ENCODE results near the gene PRM2.
"Not testable (repeated sequence)": the region's sequence is repeated elsewhere in the genome, so short reads cannot be mapped to it uniquely, and the experiment has no call there.

PRM2 gene

DNA sequence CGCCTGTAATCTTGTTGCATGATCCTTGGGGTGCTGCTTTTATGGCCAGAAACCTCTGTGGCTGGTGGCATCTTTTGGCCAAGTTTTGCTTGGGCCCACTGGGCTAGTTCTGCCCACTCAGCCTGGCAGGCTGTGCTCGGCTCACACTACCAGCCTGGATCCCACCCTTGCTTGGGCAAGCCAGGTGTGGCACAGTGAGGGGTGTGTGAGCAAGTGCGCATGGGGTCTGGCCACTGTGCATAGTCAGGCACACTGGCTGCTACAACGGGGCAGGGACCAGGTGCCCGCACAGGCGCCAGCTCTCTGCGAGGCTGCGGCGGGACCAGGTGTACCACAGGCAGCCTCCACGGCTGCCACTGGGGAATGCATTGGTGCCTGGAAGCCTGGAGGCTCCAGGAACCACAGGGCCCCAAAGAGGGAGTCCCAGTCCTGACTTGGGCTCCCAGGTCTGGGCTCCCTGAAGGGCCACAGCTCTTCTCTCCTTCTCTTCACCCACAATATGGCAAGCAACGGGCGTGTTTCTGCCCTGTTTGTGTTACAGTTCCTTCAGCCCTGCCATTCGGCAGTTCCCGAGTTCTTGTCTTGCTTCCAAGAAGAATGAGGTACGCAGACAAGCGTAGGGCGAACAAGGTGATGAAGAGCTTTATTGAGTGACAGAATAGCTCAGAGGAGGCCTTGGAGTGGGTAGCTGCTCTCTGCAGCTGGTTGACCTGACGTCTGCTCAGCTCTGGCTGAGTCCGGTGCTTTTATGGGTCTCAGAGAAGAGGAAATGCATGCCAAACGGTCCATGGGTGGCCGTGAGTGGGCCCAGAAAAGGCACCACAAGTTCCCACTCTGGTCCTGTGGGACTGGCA is 31.6 kb upstream of the PRM2 start:
- DNase-seq (ENCODE audit: low read depth, low spot score), result no peak

DNA sequence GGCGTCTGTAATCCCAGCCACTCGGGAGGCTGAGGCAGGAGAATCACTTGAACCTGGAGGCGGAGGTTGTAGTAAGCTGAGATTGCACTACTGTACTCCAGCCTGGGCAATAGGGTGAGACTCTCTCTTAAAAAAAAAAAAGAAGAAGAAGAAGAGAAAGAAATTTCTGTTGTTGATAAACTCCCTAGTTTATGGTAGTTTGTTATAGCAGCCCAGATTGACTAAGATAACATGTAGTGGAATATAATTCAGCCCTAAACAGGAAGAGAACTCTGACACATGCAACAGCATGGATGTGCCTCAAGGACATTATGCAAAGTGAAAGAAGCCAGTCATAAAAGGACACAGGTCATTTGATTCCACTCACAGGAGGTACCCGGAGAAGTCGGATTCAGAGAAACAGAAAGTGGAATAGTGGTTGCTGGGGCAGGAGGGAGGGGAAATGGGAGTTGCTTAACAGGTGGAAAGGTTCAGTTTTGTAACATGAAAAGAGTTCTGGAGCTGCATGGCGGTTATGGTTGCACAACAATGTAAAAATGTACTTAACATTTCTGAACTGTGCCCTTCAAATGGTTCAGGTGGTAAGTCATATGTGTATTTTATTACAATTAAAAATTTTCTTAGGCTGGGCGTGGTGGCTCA is 30.8 kb upstream of the PRM2 start:
- no peak for DNase-seq (ENCODE audit: low read depth, low spot score)

DNA sequence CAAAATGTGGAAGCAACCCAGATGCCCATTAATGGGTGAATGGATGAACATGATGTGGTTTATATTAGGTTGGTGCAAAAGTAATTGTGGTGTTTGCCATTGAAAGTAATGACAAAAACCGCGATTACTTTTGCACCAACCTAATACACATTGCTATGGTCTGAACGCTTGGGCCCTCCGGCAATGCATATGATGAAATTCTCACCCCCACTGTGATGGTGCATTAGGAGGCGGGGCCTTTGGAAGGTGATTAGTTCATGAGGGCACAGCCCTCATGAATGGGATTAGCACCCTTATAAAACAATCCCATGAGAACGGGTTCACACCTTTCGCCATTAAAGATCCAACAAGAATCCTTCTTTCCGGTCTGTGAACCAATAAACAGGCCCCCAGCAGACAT is 30.1 kb upstream of the PRM2 start:
- DNase-seq (ENCODE audit: low read depth, low spot score), result no peak

DNA sequence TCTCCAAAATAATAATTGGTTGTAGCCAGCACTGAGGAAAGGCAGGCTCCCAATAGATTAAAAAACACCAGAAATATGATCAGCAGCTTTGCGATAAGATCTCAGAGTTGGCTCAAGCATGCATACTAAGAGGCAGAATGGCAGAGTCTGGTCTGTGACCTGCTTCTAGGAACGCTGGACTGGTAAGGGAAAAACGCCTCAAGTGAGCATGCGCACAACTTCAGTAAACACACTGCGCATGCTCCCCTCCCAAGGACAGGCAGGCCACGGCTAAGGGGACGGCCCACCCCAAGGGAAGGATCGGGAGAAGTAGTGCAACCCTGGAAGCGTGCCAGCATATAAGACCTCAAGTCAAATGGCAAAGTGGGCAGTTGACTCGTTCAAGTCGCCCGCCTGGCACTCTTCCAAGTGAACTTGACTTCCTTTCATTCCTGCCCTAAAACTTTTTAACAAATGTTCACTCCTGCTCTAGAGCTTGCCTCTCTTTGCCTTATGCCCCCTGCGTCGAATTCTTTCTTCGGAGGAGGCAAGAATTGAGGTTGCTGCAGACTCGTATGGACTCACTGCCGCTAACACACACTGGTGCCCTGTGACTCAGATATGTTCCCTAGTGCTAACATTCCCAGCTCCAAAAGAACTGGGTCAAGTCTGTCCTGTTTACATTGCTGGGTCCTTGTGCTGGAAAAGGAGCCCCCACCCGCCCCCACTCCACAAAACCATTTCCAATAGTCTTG is 27.3 kb upstream of the PRM2 start:
- no peak for DNase-seq (ENCODE audit: low read depth, low spot score)

DNA sequence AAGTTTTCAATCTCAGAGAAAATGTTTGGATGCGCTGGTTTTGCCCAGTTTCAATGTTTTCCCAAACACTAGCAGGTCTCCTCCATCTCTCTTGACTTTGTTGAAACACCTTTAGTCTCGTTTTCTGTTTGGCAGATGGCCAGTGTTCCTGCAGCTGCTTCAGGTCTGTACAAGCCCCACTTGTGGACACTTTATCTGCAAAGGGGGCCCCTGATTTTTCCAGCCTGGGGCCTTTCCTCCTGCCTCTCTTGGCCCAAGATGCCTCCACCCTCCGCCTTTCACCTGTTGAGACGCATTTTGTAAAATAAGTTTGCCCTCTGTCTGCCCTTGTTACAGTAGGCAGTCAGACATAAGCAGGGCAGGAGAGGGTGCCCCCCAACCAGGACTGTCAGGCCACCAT is 26.7 kb upstream of the PRM2 start:
- no peak for DNase-seq (ENCODE audit: low read depth, low spot score)

DNA sequence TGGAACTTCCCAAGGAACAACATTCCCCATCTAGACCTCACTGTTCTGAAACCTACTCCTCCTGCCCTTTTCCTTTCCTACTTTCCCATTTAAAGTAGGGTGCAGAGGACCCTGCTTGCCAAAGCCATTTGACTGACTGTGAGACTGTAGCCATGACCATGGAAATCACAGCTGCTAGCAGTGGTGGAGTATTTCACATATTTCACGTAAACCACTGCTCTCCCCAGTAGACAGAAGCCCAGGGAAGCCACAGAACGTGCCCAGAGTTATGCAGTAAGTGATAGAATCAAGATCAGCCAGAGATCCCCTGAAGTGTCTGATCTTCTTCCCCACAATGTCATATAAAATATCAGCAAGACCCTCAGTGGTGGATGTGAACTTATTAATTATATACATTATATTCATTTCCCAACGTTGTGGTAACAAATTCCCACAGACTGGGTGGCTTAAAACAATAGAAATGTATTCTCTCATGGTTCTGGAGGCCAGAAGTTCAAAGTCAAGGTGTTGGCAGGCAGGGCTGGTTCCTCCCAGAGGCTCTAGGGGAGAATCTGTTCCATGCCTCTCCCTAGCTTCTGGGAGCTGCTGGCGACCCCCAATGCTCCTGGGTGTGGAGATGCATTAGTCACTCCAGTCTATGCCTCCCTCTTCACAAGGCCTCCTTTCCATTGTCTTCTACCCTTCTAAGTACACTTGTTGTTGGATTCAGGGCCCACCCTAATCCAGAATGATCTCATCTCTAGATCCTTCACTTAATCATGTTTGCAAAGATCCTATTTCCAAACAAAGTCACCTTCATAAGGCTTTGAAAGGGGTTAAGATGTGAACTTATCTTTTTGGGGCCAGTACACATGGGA is 25.6 kb upstream of the PRM2 start:
- DNase-seq (ENCODE audit: low read depth, low spot score), result no peak

DNA sequence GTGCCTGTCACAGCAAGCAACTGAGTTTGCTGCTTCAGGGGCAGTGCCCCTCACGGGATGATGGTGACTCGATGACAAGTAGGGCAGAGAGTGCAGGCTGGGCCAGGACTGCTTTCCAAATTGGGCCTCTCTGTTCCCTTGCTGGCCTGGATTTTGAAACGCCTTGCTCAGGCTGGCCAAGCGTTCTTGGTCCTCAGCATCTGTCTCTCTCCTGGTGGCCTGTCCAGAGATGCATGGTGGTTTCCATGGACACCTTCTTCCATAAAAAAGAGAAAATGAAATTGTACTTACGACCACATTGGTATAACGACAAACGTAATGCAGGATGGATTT is 24.2 kb upstream of the PRM2 start:
- no peak for DNase-seq (ENCODE audit: low read depth, low spot score)

DNA sequence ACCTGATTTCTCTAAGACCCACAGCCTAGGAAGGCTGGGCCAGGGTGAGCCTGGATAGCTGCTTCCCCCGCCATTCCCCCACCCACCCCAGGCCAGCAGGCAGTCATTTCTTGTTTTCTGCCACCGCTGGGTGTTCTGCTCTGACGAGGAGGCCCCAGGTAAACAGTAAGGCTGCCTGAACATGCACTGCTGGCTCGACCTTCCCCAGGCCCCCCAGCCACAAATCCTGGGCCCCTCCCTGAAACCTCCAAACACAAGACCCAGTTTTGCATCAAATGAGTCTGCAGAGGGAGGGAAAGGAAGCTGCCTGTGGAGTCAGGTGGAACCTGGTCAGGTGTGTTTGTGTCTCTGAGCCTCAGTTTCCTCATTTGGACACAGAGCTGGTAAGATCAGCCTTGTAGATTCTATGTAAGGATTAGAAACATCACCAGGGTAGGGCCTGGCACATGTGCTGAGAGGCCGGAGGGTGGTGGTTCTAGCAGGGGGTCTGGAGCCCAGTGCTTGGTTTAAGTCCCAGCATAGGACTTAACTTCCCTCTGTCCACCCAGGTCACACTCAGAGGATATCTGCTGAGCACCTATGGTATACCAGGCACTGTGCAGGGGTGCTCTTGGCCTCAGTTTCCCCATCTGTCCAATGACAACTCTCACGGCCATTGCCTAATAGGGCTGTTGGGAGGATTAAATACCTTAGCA is 23.7 kb upstream of the PRM2 start:
- no peak for DNase-seq (ENCODE audit: low read depth, low spot score)

DNA sequence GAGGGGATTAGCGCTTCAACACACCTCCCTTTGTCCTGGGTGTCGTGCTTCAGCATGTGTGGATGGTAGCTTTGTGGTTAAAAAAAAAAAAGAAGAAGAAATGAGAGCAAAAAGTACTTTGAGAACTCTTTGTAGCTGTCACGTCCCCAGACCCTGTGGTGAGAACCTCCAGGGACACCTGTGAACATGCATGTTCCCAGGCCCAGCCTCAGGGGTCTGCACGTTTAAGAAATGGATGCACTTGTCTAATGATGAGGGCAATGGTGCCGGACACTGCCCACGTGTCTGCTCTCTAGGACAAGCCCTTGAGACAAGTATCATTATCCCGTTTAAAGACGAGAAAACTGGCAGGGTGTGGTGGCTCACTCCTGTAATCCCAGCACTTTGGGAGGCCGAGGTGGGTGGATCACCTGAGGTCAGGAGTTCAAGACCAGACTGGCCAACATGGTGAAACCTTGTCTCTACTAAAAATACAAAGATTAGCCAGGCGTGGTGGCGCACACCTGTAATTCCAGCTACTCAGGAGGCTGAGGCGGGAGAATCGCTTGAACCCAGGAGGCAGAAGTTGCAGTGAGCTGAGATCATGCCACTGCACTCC is 22.8 kb upstream of the PRM2 start:
- not testable (repeated sequence) for DNase-seq (ENCODE audit: low read depth, low spot score)

DNA sequence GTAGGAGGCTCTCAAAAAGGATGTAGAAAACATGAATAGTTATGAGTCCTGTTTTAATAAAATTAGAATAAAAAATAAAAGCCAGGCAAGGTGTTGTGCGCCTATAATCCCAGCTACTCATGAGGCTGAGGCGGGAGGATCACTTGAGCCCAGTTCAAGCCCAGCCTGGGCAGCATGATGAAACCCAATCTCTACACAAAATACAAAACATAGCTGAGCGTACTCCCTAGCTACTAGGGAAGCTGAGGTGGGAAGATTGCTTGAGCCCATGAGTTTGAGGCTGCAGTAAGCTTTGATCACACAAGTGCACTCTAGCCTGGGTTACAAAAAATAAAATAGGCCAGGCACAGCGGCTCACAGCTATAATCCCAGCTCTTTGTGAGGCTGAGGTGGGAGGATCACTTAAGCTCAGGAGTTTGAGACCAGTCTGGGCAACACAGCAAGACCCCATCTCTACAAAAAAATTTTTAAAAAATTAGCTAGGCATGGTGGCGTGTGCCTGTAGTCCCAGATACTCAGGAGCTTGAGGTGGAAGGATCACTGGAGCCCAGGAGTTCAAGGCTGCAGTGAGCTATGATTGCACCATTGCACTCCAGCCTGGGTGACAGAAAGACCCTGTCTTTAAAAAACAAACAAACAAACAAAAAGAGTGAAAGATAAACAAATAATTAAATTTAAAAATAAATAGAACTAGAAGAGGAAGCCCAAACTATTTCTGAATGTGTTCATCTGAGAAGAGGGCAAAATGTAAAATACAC is 22.0 kb upstream of the PRM2 start:
- no peak for DNase-seq (ENCODE audit: low read depth, low spot score)

DNA sequence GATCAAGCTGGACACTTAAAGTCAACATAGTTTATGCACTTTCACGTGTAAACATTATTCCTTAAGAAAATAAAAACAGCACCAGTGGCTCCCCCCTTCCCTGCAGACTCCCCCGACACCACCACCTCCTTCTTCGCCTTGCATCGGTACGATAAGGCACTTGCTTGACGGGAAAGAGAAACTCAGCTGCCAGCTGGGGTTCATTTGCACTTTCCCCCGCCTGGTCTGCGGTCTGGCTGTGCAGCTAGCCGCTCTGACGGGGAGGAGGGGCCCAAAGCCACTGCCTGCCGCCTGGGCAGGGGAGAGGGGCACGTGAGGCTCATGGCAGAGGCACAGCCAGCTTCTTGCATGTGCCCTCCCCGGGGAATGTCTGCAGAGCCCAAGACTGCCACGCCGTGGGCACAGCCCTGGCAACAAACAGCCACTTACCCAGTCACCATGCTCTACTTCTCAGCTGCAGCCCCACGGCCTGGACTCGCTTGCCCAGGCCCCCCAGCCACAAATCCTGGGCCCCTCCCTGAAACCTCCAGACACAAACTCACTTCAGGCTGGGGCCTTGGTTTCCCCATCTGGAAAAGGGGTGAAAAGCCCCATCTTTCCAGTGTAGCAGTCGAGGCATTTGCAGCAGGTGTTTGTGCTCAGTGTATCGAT is 21.3 kb upstream of the PRM2 start:
- DNase-seq (ENCODE audit: low read depth, low spot score), result peak; percentile 24

DNA sequence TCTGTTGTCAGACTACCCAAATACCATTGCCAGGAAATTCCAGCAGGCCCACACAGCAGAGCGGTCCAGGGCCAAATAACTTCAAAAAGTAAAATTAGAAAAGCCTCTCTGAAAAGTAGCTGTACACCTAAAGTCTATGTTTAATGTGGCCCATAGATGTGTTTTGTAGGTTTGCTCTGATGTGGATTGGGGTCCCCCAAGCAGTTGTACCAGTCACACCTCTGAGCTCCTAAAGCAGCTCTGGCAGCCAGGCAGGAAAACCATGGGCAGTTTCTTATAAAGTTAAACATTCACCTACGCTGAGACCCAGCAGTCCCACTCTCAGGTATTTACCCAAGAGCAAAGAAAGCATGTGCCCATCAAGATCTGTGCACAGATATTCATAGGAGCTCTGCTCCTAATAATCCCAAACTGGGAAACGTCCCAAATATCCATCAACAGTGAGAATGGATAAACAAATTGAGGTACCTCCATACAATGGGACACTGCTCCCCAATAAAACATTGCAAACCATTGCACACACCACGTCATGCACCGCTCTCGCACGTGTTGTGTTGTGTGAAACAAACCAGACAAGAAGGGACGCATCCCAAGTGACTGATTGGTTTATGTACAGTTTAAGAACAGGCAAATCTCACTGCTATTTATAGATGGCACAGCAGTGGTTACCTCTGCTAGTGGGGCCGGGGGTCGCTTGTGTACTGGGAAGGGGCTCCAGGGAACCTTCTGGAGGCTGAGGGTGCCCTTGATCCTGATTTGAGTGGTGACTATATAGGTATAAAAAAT is 20.6 kb upstream of the PRM2 start:
- DNase-seq (ENCODE audit: low read depth, low spot score), result no peak

DNA sequence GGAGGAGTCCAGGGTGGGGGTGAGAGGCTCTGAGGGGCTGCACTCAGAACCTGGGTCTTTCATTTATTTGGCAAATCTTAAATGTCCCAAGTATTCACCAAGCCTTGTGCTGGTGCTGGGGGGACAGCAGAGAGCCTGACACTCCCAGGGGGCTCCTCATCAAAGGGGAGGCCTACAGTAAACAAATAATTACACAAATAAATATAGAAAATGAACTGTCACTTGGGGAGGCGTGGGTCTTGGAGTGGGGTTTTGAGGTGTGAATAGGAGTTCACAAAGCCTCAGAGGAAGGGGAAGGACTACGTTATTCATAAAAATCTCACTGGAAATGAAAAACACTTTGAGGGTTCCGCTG is 20.0 kb upstream of the PRM2 start:
- no peak for DNase-seq (ENCODE audit: low read depth, low spot score)

DNA sequence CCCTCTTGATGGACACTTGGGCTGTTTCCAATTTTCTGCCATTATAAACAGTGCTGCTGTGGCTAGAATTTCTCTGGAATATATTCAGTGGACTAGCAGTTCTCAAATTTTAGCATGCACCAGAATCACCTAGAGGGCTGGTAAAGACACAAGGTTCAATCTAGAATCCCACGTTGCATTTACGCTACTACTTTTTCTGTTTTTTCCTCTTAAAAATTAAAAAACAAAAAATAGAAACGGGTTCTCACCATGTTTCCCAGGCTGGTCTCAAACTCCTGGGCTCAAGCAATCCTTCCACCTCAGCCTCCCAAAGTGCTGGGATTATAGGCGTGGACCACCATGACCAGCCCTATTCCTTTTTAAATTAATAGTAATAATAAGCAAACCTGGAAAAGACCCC is 19.4 kb upstream of the PRM2 start:
- no peak for DNase-seq (ENCODE audit: low read depth, low spot score)

DNA sequence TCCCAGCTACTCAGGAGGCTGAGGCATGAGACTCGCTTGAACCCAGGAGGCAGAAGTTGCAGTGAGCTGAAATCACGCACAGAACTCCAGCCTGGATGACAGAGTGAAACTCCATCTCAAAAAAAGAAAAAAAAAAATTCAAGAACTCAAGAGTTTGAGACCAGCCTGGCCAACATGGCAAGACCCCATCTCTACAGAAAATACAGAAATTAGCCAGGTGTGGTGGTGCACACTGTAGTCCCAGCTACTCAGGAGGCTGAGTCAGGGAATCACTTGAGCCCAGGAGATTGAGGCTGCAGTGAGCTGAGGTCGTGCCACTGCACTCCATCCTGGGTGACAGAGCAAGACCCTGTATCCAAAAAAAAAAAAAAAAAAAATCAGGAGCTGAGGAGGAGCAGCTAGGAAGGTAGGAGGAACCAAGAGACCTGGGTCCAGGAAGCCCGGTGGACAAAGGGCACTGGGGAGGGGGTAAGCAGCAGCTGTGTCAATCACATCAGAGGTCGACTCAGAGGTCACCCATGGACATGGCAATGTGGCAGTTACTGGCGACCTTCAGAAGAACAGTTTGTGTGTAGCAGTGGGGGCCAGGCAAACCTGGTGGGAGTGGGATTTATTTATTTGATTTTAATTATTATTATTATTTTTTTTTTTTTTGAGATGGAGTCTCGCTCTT is 15.9 kb upstream of the PRM2 start:
- no peak for DNase-seq (ENCODE audit: low read depth, low spot score)

DNA sequence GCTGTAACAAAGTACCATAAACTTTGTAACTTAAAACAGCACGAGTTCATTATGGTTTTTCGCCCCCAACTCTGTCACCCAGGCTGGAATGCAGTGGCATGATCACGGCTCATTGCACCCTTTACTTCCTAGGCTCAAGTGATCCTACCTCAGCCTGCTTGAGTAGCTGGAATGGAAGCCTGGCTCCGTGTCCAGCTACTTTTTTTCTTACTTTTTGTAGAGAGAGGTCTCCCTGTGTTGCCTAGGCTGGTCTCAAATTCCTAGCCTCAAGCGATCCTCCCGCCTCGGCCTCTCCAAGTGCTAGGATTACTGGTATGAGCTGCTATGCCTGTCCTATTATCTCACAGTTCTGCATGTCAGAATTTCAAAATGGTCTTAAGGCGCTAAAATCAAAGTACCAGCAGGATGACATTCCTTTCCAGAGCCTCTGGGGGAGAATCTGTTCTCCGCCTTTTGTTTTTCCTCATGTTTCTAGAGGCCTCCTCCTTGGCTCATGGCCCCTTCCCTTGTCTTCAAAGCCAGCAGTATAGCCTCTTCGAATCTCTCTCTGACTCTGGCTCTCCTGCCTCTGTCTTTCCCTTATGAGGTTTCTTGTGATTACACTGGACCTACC is 14.9 kb upstream of the PRM2 start:
- no peak for DNase-seq (ENCODE audit: low read depth, low spot score)

DNA sequence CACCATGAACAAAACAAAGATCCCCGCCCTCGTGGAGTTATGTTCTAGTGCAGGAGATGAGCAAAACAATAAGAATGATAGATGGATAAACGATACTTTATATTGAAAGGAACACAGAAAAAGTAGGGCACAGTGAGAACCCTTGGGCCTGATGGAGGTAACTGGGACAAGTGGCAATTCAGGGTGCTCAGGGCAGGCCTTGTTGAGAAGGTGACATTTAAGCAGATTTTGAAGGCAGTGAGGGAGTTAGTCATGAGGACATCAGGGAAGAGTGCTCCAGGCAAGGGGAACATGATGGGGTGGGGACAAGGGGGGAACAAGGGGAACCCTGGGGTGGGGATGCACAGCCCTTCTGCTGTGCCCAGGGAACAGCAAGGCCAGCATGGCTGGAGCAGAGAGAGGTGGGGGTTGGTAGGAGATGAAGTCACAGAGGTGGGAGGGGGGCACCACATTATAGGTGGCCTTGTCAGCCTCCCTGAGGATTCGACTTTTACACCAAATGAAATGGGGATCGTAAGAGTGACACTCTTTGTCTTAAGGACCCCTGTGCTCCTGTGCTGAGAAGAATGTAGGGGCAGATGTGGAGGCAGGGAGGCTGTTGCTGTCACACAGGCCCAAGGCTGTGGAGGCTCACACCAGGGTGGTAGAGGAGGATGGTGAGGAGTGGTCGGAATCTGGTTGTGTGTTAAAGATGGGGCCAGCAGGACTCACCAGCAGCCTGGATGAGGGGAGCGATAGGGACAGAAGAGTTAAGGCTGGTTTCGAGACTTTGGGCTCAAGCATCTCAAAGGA is 14.0 kb upstream of the PRM2 start:
- DNase-seq (ENCODE audit: low read depth, low spot score), result no peak
